NCI-H526 (cell line): ENCODE data around the gene G6PC2.
"Not testable (repeated sequence)": the region's sequence is repeated elsewhere in the genome, so short reads cannot be mapped to it uniquely, and the experiment has no call there.

Experiments
- DNase-seq, 2 experiments: peaks; one replicate each; lab custom pipeline; 2025; lab: John Stamatoyannopoulos, UW

Gene G6PC2

GRCh38 chr2:168907940-168908662 lies 7.0 kb downstream of the G6PC2 start:
- no peak for DNase-seq

DNA sequence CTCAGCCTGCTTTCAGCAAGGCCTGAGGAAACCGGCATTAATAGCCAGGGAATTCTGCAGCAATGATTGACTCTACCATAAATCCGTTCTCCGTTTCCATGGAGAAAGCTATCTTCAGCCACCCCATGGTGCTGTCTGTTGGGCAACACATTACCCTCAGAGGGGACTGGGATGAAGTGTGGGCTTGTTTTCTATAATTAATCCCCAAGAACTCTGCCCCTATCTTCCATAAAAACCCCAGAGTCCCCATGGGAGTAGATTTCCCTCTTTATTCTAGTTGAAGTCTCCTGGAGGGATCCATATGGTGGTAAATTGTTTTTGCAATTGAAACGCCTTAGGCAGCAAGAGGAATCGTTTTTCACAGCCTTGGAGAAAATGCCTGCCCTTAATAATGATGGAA lies 9.2 kb downstream of the G6PC2 start:
- no peak for DNase-seq

DNA sequence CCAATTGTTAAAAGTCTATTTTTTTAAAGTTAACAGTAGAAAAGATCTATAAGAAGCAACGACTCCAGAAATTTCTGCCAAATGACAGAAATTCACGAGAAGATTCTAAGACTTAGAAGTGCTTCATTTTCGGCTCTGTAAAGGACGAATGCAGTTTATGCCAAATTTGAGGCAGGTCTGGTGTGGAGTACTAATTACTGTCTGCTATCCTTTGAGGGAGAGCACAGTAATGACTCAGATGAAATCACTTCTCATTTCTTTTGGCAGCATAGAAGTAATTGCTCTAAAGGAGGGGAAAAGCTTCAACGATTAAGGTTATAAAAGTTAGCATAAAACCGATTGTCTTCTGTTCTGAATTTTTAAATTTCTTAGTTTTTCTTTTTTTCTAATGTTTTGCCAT lies 11.4 kb downstream of the G6PC2 start:
- DNase-seq = no peak

GRCh38 chr2:168912901-168913369 lies 11.8 kb downstream of the G6PC2 start:
- peak; percentile 68 to 84 for DNase-seq

GRCh38 chr2:168913495-168913894 lies 12.4 kb downstream of the G6PC2 start:
- peak in 1 of 2 experiments; percentile 16 for DNase-seq

- no peak for DNase-seq
Measured at GRCh38 chr2:168915441-168916330, 14.6 kb downstream of the G6PC2 start.

DNA sequence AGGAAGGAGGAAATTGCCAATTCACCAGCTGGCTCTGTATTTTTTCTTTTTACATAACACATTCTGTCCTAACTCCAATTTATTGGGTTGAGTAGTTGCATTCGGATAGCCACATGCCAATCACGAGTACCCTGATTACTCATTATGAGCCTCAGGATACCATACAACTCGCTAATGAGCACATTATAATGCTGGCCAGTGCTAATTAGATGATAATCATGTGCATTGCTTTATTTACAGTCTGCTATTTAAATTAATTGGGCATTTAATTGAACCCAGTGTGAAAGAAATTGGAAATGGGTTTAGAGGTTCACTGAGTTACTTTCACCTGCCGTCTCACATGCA lies 15.2 kb downstream of the G6PC2 start:
- no peak for DNase-seq

DNA sequence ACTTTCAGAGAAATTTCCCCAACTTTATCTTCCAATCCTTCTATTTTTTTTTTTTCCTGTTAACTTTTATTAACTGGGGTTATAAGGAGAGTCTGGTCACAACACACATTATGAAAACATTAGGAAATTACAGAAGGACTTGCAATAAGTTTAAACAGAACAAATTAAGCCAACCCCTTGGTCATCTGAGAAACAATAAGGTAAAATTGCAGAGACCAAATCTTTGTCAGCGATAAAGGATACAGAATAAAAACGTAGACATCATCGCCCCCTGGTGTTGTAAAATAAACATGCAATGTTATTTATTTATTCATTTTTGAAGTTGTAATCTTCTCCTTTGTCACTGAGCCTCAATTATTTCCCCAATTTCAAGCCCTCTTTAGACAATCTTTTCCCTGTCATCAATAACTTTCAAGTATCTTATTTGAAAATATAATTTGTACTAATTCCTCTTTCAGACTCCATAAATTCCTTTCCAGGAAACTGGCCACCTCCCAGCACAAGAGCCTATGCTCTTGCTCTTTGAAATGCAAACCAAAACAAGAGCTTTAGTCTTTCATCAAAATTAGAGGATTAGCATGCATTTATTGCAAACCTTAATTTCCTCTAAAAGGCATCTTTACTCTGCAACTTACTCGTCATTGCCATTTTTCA lies 19.5 kb downstream of the G6PC2 start:
- peak in 1 of 2 experiments; percentile 67 for DNase-seq

GRCh38 chr2:168926621-168927386 lies 25.7 kb downstream of the G6PC2 start:
- no peak for DNase-seq

GRCh38 chr2:168928113-168928831 lies 27.2 kb downstream of the G6PC2 start:
- no peak for DNase-seq

GRCh38 chr2:168929031-168929430 lies 27.9 kb downstream of the G6PC2 start:
- no peak for DNase-seq

DNA sequence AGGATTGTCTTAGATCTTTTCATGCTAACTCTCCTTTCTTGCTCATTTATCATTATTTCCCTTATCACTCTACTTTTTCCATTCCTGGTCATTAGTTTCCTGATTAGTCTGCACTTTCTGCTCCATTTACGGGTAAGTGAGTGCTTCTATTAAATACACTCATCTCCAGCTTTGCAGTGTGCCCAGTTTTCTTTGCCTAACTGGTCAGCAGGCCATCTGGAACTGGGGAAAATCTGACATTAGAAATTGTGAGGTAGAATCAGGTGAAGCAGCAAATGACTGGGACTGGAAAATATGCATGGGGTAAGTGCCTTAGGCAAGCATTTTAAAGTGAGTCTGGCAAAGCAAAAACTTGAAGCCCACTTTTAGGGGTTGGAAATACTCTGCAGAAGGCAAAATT lies 29.2 kb downstream of the G6PC2 start:
- no peak for DNase-seq

GRCh38 chr2:168932174-168932573 lies 31.1 kb downstream of the G6PC2 start:
- not testable (repeated sequence) for DNase-seq

DNA sequence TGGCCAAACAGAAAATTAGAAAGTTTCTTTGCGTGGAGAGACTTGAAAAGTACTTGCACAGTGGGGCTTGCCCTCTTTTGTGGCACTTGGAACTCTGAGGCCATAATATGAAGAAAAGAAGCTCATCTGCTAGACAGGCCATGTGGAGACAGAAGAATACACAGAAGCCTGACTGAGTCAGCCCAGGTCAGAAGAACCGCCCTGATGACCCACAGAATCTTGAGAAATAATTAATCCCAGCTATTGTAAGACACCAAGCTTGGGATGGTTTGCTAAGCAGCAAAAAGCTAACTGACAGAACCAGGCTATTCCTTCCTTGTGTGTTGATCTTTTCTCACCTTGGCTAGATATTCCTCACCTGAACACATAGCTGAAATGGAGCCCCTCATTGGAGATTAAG lies 33.7 kb downstream of the G6PC2 start:
- no peak for DNase-seq

DNA sequence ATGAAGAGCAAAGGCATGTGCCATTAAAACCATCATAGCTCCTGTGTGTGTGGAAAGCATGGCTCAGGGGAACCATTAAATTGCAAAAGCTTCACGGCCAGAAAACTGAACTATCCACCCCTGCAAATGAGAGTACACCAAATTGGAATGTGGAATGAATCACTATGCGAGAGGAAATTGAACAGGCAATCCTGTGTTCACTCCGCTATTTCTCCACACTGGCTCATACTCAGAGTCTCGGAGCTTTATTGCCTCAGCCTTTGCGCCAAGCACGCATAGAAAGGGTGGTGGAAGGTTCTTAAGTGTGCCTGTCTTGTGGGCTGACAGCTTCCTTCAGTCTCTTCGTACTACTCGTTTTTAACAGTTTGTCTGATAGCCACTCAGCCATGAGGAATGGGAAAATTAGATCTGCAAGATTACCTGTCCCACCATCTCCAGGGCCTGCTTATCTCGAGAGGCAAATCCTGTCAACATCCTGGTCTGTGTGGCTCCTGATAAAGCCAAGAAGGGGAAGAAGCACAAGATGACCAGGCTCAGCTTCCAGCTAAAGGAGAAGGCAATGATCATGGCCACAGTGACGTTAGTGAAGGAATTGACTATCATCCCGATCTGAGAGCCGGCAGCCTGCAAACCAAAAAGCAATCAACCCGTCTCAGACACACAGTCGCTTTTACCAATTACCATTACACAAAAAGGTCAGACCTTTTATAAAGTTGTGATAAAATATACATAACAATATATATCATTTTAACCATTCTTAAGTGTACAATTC lies 34.9 kb downstream of the G6PC2 start:
- DNase-seq = no peak

DNA sequence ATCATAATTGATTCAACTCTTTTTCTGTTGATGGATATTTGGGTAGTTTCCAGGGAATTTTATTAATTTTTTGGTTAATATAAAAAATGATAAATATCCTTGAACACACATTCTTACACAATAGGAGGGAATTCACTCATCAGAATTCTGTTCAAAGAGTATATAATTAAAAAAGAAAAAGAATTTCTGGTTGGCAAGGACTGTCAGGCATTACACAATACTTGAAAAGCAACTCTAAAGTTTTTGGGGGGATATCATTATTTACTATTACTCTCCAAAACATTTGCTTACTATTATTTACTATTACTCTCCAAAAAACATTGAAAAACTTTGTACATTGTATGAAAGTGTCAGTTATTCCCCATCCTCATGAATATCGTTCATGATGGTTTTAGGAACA lies 38.0 kb downstream of the G6PC2 start:
- DNase-seq = no peak

DNA sequence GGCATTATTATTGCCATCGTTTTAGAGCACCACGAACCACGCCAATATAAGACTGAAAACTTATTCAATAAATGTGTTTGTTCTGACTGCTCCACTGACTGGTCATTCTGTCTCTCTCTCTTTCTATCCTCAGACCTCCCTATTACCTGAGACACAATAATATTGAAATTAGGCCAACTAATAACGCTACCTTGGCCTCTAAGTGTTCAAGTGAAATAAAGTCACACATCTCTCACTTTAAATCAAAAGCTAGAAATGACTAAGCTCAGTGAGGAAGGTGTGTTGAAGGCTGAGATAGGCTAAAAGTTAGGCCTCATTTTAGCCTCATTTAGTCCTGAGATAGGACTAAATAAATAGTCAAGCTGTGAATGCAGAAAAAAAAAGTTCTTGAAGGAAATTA lies 38.8 kb downstream of the G6PC2 start:
- no peak for DNase-seq

- DNase-seq = no peak
Measured at GRCh38 chr2:168941297-168941696, 40.2 kb downstream of the G6PC2 start.

DNA sequence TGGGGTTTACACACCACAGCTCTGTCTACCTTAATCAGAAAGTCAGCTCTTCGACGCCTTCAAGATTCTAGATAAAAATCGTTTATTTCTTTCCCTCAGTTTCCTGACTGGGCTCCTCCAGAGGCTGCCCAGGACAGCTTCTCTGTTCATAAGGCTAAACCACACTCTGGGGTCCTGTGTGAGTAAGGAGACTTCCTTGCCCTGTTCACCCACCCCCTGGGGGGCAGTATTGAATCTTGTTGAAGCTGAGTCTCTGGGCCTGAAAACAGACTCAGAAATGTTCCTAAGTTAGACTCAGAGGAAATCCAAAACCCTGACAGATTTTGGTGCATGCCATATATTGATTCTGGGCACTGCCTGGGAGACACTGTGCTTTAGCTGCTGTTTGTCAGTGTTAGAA lies 43.0 kb downstream of the G6PC2 start:
- DNase-seq = no peak

DNA sequence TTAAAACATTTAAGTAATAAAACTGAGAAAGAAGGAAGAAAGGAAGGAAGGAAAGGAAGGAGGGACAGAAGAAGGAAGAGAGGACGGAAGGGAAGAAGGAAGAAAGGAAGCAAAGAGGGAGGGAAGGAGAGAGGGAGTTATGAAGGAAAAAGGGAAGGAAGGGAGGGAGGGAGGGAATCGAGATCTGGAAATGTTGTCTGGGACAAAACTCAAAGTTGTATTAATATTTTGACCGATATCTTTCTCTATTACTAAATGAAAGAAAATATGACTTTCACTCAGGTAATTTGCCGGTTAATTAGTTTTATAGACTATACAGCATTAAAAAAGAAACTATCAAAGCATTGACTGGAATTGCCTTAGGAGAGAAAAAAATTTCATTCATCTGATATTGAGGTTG lies 44.4 kb downstream of the G6PC2 start:
- DNase-seq = no peak
